HG03103 (cell line): Measurements from ENCODE around the gene PAK4.
"Not testable (repeated sequence)": the region's sequence is repeated elsewhere in the genome, so short reads cannot be mapped to it uniquely, and the experiment has no call there.

ENCODE experiments used
- ATAC-seq: cut with Tn5 transposase; IDR thresholded peaks from one replicate; pipeline ENCODE4 v1.9.1; 2021; ENCODE audit warnings: low read depth; ENCODE audit not compliant: unreplicated experiment

Gene PAK4

DNA sequence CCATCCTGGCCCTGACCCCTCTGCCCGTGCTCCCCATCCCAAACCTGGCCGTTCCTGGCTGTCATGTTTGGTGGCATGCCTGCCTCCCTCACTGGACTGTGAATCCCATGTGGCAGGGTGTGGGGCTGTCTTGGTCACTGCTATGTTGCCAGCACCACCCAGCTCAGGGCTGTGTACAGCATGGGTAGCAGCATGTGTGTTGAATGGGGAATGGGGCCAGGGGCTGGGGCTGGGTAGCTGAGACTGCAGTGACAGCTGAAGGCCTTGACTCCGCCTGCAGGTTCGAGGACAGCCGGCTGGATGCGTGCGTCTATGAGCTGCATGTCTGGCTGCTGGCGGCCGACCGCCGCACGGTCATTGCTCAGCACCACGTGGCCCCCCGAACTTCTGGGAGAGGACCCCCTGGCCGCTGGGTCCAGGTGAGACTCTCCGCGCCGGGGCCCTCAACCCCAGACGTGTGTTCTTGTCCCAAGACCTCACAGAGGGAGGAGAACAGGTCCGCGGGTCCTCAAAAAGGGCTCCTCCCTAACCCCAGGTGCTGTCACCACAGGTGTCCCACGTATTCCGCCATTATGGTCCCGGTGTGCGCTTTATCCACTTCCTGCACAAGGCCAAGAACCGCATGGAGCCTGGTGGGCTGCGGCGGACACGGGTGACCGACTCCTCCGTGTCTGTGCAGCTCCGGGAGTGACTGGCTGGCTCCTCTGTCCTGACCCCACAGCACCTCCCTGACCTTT, 74.6 kb downstream of the PAK4 start:
- no peak for ATAC-seq

DNA sequence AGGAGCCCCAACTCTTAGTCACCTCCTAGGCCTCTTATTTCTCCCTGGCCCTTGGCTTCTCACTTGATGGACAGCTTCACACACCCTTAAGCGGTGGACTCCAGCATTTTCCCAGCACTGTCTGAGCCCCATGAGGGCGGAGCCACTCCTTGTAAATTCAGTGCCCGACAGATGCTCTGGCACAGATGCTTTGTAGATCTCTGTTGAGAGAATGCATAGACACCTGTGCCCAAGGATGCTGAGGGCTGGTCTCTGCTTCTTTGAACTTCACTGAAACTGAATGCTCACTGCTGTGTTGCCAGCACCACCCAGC, 75.2 kb downstream of the PAK4 start:
- ATAC-seq: no peak

DNA sequence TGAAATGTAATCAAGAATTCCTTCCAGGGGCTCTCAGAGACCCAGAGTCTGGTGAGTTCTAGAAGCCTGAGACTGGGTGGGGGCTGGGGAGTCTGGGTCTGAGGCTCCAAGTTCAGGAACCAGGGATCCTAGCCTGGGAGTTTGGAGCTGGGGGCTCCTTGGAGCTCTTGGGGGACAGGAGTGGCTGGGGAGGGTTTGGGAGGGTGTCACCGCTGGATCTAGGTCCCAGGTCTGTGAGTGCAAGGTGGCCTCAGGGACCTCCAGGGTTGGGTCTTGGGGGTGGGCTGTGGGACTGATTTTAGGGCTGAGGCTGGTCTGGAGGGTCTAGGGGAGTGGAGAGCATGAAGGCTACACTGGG, 77.4 kb downstream of the PAK4 start:
- no peak for ATAC-seq

DNA sequence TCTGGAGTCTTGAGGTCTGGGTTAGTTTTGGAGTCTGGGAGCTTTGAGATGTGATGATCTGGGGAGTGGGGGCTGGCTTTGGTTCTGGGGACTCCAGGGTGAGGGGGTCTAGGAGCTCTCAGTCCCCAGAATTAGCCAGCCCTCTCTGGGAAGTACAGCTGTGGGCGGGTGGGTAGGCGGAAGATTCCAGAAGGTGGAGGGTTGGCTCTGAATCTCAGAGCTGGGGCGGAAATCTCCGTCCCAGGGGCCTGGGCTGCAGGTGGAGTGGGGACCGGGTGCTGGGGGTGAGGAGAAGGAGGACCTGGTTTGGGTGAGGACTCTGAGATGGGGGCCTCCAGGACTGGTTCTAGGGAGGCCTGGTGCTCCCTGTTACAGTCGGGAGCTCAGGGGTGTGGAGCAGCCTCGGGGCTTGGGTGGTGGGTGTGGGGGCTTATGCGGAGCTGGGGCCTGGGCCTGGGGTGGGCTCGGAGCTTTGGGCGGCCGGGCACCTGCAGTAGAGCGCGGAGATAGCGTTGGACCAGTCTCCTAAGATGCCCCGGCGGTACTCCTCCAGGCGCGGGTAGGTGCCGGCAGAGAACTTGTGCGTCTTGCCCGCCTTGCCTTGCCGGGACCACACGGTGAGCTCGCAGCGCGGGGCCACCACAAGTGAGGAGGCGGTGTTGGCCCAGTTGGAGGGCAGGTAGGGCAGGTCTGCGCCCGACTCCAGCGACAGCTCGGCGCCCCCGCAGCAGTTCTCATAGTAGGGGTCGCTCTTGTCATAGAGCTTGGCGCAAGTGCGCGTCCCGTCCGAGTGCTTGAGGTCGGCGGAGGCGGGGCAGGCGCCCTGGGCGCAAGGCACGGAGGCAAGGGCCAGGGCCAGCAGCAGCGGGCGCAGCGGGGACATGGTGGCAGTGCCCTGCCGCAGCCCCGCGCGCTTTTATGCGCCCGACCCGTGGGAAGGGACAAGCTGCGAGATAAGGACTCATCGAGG, 78.1 kb downstream of the PAK4 start, which contains the start of gene SYCN:
Gene SYCN, minus strand, starts transcription at position 892 of the 970 bp plus-strand sequence. Its CDS starts 9 bp downstream, at position 883.
- ATAC-seq: no peak

DNA sequence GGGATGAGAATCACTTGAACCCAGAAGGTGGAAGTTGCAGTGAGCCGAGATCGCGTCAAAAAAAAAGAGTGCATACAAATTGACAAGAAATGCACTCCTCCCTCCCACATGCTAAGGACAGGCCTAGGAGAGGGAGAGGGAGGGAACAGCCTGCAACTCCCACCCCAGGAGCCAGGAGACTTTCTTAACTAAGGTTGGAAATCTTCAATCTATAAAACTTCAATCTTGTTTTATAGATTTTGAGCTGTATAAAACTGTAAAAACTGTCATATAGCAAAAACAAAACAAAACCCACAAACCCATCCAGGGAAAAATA, 79.8 kb downstream of the PAK4 start:
- ATAC-seq: no peak

DNA sequence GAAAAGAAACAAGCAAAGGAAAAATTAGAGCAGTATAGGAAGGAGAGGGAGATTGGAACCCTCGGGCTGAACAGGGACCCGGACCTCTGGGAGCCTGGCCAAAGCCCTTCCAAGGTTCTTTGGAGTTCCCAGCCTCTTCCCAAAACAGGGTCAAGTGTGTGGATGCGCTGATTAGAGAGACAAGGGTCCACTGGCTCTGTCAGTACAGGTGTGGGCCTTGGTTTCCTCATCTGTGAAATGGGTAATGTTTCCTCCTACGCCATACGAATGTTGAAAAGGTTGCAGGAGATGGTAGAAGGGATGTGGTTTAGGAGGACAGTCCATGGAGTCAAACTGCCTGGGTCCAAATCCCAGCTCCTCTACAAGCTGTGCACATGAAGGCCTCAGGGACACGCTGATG, 80.5 kb downstream of the PAK4 start:
- ATAC-seq: no peak

DNA sequence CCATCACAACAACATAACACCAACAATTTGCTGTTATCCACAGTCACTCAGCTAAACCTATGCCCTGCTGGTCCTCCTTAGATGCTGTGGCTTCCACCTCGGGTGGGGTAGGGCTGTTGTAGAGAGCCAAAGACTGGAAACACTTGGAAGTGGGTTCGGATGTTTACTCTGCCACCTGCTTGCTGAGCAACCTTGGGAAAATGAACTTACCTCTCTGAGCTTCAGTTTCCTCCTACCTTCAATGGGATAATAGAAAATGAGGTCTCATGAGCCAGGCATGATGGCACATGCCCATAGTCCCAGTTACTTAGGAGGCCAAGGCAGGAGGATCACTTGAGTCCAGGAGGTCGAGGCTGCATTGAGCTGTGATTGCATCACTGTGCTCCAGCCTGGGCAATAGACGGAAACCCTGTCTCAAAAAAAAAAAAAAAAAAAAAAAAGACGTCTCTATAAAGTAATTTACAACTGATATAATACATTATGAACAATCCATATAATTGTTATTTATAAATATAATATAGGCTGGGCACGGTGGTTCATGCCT, 81.8 kb downstream of the PAK4 start:
- ATAC-seq: no peak

DNA sequence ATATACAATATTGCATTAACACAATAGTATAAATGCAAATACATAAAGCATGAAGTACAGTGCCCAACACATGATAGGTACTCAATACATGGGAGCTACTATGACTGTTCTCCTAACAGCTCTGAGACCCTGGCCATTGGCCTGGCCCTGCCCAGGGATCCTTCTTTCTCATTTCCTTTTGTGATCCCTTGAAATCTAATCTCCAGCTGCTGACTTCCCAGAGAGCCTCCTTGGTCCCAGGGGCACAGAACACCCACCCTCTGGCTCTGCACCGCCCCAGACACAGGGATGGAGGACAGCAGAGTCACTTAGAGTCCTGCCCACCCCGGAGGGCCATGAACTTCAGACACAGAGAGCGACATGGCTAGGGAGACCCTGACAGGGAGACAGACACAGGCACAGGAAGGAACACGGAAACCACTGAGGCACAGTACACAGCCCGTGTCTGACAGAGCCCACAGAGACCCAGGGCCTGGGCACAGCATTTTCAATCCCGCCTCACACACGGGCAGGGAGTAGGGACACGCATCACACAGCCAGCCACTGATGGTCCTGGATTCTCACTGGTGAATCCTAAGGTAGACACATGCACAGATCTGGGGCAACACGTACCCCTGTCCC, 82.7 kb downstream of the PAK4 start:
- ATAC-seq: no peak

DNA sequence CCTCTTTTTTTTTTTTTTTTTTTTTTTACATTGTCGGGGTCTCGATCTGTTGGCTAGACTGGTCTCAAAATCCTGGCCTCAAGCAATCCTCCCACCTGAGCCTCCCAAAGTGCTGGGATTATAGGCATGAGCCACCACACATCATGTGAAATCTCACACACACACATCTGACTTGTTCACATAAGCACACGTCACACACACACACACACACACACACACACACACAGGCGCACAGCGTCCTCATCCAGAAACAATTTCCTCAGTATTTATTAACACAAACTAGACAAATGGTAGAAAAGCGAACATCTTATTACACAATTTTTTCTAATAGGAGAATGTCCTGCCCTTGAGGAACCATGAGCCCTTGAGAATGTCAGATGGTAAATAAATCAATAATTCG, 83.6 kb downstream of the PAK4 start:
- ATAC-seq: no peak

DNA sequence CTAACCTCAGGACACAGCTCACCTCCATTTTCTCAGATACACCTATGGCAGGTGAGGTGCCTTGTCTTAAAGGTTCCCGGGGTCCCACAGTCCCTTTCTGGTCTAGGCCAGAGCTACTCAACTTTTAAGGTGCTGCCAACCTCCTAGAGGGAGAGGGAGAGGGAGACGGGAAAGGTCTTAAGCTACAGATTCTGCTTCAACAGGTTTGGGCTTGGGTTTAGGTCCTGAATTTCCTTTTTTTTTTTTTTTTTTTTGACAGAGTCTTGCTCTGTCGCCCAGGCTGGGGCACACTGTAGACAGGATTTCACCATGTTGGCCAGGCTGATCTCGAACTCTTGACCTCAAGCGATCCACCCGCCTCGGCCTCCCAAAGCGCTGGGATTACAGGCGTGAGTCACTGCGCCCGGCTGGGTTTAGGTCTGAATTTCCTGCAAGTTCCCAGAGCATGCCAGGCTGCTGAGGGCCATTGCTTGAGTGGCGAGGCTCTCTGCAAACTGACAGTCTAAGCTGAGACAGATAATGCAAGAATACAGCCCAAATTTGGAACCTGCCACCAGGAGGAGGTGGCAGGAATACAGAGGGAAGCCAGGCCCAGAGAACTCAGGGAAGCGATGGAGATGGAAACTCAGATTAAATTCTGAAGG, 86.3 kb downstream of the PAK4 start:
- no peak for ATAC-seq

DNA sequence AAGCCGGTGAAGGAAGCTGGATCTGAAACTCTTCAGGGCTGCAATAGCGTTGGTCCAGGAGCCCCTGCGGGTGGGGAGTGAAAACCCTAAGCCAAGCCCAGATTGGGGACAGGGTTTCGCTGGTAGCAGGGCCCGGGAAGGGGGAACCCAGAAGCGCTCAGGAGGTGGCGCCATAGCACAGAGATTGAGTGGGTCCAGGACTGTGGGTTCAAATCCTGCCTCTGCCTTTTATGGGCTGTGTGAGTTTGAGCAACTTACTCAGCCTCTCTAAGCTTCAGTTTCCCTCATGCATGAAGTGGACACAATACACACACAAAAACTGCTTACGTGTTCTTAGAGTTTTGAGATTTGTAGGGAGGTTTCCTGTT, 86.8 kb downstream of the PAK4 start:
- no peak for ATAC-seq

DNA sequence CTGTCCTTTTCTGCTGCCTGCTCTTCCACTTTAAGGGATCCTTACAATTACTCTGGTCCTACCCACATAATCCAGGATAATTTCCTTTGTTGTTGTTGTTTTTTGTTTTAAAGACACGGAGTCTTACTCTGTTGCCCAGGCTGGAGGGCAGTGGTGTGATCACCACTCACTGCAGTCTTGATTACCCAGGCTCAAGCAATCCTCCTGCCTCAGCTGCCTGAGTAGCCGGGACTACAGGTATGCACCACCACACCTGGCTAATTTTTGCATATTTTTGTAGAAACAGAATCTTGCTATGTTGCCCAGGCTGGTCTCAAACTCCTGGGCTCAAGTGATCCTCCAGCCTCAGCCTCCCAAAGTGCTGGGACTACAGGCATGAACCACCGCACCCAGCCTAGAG, 89.7 kb downstream of the PAK4 start:
- ATAC-seq: not testable (repeated sequence)

DNA sequence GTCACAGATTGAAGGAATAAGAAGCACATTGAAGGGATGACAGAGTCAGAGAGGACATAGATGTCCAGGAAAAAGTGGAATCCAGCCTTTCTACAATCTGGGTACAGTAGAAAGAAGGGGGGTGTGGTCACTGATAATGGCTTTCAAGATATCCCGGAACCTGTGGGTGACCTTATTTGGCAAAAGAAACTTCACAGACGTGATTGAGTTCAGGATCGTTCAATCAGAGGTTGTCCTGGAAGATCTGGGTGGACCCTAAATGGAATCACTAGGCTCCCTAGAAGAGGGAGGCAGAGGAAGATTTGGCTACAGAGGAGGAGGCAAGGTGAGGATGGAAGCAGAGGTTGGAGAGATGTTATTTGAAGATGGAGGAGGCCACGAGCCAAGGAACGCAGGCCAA, 91.5 kb downstream of the PAK4 start:
- ATAC-seq: no peak

DNA sequence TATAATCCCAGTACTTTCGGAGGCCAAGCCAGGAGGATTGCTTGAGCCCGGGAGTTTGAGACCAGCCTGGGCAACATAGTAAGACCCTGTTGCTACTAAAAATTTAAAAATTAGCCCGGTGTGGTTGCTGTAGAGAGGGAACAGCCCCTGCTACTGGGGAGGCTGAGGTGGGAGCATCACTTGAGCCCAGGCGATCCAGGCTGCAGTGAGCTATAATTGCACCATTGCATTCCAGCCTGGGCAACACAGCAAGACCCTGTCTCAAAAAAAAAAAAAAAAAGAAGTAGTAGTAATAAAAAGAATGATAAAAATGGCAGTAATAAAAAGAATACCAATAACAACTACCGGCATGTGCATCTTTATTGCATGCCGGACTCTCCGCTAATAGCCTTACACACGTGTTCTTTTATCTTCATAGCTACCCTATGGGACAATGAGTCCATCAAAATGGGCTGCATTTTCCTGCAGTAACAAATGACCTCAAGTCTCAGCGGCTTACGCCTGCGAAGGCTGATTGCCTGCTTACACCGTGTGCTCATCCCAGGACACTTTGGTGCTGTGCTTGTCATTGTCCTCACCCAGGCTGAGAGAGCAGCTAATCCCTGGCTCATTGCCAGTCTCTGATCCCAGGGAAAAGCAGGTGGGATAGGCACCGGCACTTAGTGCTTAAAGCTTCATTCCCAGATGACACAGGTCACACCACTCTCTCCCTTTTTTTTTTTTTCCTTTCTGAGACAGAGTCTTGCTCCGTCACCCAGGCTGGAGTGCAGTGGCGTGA, 92.8 kb downstream of the PAK4 start:
- ATAC-seq: no peak

DNA sequence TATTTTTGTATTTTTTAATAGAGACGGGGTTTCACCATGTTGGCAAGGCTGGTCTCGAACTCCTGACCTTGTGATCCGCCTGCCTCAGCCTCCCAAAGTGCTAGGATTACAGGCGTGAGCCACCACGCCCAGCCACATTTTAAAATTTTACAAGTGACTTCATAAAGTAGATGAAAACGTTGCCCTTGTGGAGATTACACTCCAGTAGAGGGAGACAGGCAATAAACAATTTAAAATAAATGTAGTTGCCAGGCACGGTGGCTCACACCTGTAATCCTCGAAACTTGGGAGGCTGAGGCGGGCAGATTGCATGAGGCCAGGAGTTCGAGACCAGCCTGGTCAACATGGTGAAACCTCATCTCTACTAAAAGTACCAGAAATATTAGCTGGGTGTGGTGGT, 93.5 kb downstream of the PAK4 start:
- not testable (repeated sequence) for ATAC-seq

DNA sequence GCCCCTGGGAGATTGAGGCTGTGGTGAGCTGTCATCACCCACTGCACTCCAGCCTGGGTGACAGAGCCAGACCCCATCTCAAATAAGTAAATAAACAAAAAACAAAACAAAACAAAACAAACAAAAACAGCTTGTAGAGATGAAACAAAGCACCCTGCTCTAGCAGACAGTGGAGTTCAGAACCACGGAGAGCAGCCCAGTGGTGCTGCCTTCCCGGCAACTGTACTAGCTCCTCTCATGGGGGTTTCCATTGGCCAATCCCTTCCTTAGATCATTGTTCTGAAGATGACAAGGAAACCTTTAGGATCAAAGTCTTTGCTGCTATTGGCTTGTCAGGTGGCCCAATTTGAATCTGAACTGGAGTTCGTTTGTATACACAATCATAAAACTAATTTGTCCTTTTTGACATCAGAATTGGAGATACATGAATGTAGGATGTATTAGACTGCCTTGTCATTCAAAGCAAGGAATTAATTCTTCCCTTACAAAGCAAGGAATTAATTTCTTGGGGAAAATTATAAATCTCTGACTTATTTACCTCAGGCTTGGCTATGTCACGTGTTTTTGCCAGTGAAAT, 98.2 kb downstream of the PAK4 start:
- ATAC-seq: no peak

DNA sequence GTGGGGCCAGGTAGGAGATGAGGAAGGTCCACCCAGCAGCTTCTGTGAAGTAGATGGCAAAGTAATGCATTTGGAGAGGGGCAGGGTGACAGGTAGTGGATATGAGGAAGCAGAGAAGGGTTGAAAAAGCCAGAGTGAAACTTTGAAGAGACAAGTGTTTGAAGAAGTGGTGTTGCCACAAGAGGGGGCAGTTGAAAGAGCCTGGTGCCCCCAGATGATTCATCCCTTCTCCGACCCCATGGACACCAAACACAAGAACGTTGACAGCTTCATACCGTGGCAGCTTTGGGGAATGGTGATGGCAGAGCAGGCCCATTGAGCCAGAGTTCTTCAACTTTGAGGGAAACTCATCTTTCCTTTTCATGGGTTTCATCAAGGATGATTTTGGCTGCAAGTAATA, 99.3 kb downstream of the PAK4 start:
- ATAC-seq: no peak
